Esophagus muscularis mucosa (tissue), 3 donors: ENCODE measurements around the gene CROCC2.

Source experiments
- CTCF ChIP-seq, 3 experiments: fragments of 200-600 bp in 2 of 3; fragments of 450-650 bp in 1 of 3; sonication (generic) in 2 of 3; IDR thresholded peaks; one replicate each; pipeline ENCODE4 v1.5.1; 2017 to 2019; ENCODE audit warnings: antibody characterized with exemption in 3 of 3, mild to moderate bottlenecking in 2 of 3, moderate library complexity in 1 of 3
- POLR2A ChIP-seq: fragments of 450-650 bp; IDR thresholded peaks from one replicate; pipeline ENCODE4 v1.6.1; 2017; ENCODE audit warnings: antibody characterized with exemption, moderate library complexity, mild to moderate bottlenecking, low read depth

- TF ChIP-seq CTCF (IDR thresholded peaks at IDR 0.05), result no peak
- no peak for TF ChIP-seq POLR2A
Measured at GRCh38 chr2:241020629-241021190, 114.6 kb downstream of the CROCC2 start.
